ENCODE data around the gene ILRUN.

DNA sequence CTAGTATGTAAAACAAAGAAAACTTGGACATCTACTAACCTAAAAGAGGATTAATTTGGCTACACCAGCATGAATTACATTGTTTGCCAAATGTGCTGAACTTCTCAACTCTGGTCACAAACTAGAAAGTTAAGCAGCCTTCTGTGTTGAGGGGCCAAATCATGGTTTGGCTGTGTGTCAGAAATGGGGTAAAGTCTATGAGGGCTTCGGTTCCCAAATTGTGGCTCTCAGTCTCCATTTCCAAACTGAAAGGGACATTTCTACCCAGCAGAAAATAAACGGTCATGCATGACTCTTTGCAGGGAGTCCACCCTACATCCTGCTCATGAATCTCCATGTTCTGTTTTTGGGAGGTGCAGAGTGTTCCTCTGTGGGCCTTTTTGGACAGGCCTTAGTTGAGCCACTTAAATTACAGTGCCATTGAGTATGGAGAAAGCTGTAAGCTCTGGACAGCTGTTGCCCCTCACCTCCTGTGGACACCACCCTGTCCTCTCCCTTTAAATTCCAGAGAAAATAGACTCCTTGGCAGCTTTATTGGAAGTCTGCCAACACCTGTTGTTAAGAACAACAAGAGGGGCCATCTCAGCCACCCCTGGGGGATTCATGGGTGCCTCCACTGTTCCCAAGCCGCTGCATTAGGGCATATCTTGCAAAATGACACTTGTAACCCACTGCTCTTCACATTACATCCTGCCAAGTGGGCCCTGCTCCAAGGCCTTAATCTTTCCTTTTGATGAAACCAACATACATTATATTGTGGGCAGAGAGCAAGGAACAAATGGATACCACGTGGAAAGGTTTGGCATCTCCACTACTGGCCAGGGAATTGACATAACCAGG, 33.3 kb upstream of the ILRUN start:
- TF ChIP-seq, protein P1, sequence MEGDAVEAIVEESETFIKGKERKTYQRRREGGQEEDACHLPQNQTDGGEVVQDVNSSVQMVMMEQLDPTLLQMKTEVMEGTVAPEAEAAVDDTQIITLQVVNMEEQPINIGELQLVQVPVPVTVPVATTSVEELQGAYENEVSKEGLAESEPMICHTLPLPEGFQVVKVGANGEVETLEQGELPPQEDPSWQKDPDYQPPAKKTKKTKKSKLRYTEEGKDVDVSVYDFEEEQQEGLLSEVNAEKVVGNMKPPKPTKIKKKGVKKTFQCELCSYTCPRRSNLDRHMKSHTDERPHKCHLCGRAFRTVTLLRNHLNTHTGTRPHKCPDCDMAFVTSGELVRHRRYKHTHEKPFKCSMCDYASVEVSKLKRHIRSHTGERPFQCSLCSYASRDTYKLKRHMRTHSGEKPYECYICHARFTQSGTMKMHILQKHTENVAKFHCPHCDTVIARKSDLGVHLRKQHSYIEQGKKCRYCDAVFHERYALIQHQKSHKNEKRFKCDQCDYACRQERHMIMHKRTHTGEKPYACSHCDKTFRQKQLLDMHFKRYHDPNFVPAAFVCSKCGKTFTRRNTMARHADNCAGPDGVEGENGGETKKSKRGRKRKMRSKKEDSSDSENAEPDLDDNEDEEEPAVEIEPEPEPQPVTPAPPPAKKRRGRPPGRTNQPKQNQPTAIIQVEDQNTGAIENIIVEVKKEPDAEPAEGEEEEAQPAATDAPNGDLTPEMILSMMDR (IDR thresholded peaks at IDR 0.05) = no peak
- no peak for TF ChIP-seq SIN3A (IDR thresholded peaks at IDR 0.05; ENCODE audit: borderline replicate concordance, insufficient read depth, low read depth, low read length)
- TF ChIP-seq, protein P2, sequence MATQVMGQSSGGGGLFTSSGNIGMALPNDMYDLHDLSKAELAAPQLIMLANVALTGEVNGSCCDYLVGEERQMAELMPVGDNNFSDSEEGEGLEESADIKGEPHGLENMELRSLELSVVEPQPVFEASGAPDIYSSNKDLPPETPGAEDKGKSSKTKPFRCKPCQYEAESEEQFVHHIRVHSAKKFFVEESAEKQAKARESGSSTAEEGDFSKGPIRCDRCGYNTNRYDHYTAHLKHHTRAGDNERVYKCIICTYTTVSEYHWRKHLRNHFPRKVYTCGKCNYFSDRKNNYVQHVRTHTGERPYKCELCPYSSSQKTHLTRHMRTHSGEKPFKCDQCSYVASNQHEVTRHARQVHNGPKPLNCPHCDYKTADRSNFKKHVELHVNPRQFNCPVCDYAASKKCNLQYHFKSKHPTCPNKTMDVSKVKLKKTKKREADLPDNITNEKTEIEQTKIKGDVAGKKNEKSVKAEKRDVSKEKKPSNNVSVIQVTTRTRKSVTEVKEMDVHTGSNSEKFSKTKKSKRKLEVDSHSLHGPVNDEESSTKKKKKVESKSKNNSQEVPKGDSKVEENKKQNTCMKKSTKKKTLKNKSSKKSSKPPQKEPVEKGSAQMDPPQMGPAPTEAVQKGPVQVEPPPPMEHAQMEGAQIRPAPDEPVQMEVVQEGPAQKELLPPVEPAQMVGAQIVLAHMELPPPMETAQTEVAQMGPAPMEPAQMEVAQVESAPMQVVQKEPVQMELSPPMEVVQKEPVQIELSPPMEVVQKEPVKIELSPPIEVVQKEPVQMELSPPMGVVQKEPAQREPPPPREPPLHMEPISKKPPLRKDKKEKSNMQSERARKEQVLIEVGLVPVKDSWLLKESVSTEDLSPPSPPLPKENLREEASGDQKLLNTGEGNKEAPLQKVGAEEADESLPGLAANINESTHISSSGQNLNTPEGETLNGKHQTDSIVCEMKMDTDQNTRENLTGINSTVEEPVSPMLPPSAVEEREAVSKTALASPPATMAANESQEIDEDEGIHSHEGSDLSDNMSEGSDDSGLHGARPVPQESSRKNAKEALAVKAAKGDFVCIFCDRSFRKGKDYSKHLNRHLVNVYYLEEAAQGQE (IDR thresholded peaks at IDR 0.05; ENCODE audit: insufficient read depth in 1 of 2, low read depth in 2 of 2, low read length in 1 of 2) = no peak
- no peak for TF ChIP-seq POLR2AphosphoS5 (IDR thresholded peaks at IDR 0.05; ENCODE audit: low read depth, low read length)
- no peak for TF ChIP-seq TCF7L2 (IDR thresholded peaks at IDR 0.05; ENCODE audit: low read depth, low read length)

Data from Panc1 (cell line).